GM23338 (cell line): ENCODE results near the gene PRAMEF1.

Source experiments
- CTCF ChIP-seq, 2 experiments: fragments of 200-600 bp in 1 of 2; sonication (generic) in 1 of 2; conservative IDR thresholded peaks; 2 replicates each; pipeline versions ENCODE4 v1.5.1 to v1.6.1; 2016 to 2017; ENCODE audit warnings: antibody characterized with exemption in 2 of 2, low read depth in 2 of 2, mild to moderate bottlenecking in 2 of 2, moderate library complexity in 1 of 2
- EZH2 ChIP-seq: fragments of 200-600 bp; sonication (generic); IDR thresholded peaks from one replicate; pipeline ENCODE4 v1.8.0; 2017; ENCODE audit warnings: antibody characterized with exemption, mild to moderate bottlenecking, low read depth; ENCODE audit not compliant: unreplicated experiment
- EZH2phosphoT487 ChIP-seq: fragments of 200-600 bp; sonication (generic); IDR thresholded peaks from one replicate; pipeline ENCODE4 v1.8.1; 2018; ENCODE audit warnings: antibody characterized with exemption; ENCODE audit not compliant: unreplicated experiment
- REST ChIP-seq: IDR thresholded peaks from one replicate; pipeline ENCODE4 v1.6.1; 2018; ENCODE audit warnings: antibody characterized with exemption; ENCODE audit not compliant: unreplicated experiment

GRCh38 chr1:12771186-12771585, 20.0 kb upstream of the PRAMEF1 start:
- no peak for TF ChIP-seq CTCF (conservative IDR thresholded peaks at IDR 0.05; ENCODE audit: low read depth in 2 of 2)
- TF ChIP-seq EZH2: no peak
- no peak for TF ChIP-seq REST
- TF ChIP-seq EZH2phosphoT487: no peak
